Posterior vena cava (tissue), 2 donors: ENCODE data around the gene SCARB1. TPM values are rescaled to one million over a fixed set of nuclear protein-coding genes. Genes with fewer than 3 reads are reported as not detected.

Experiments
- DNase-seq: peaks from one replicate; pipeline ENCODE4 v3.0.0-alpha.2; 2020; ENCODE audit warnings: low spot score
- intact Hi-C, 2 donors: fragments of 100-400 bp; cut with DNase I; formaldehyde crosslinking; loops; one replicate each; pipeline versions ENCODE4 v1.14.1 to v1.14.2; 2022 to 2023
- total RNA-seq, 2 donors: library from RNA; stranded (reverse); fragmentation: NEBNext Ultra II Directional; extraction: Animal tissue kit (Norgen Biotek cat#: 25700); gene quantifications; one replicate each; pipeline ENCODE4 v1.2.1, GENCODE V29; 2021
- donor health status: DM: yes; HTN: yes; CAD: no.
- donor health status: DM: yes; HTN: yes; CAD: no.

Gene SCARB1
- total RNA-seq, 2 donors from 2014 or later = 13.0 to 14.3 TPM

- DNase-seq = no peak
- intact Hi-C loops = loop anchor here in 1 of 2 donors (2.0 kb wide), 1 partner anchor 25 kb away; no protein-coding TSS in a partner anchor
Measured at GRCh38 chr12:124731869-124732268, 131.8 kb downstream of the SCARB1 start.

- intact Hi-C loops = no loop called here
- no peak for DNase-seq
Measured at GRCh38 chr12:124730455-124730932, 133.2 kb downstream of the SCARB1 start.

DNA sequence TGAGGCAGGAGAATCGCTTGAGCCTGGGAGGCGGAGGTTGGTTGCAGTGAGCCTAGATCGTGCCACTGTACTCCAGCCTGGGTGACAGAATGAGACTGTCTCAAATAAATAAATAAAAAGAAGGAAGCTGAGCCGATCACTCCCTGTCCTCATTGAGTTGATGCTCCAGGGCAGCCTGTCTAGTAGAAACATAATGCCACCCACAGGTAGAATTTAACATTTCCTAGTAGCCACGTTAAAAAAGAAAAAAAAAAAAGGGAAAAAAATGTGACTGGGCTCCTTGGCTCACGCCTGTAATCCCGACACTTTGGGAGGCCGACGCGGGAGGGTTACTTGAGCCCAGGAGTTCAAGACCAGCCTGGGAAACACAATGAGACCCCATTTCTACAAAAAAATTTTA is 135.7 kb downstream of the SCARB1 start:
- DNase-seq = no peak
- intact Hi-C loops = no loop called here

DNA sequence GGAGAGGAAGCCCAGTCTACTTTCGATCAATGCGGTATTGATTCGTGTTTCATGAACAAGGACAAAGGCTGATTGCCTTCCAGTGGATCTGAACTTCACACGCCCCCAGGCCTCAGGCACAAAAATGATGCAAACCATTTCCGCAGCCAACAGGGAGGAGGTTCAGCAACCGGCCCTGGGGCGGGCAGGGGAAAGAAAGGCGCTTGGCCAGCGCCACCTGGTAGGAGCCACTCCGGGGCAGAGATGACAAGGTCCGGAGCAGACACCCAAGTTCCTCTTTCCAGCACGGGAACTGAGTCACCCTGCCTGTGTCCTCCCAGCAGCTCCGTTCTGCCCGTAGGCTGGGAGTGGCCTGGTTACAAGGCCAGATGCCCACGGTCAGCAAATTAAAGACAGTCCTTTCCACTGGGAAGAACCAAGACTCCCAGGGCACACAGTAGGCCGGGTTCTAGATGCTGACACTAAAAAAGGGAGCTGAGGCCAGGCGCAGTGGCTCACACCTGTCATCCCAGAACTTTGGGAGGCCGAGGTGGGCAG is 136.3 kb downstream of the SCARB1 start:
- intact Hi-C loops = no loop called here
- peak; percentile 95 for DNase-seq

Other genes starting within 250 kb of the SCARB1 start
- gene UBC, start 50.8 kb upstream of the SCARB1 start, total RNA-seq = 1,000 to 10,000 TPM in 1 of 2 donors, 100 to 1,000 TPM in 1; 993 to 1,405 TPM
- gene DHX37, start 125.3 kb upstream of the SCARB1 start, total RNA-seq = 10 to 100 TPM; 10.4 to 15.3 TPM
- 1 to 10 TPM; 2.9 to 3.1 TPM for gene BRI3BP, start 129.8 kb upstream of the SCARB1 start, total RNA-seq
- gene AACS, start 201.6 kb upstream of the SCARB1 start, total RNA-seq = 10 to 100 TPM in 1 of 2 donors, 1 to 10 TPM in 1; 9.7 to 11.7 TPM